GM18858 (cell line): ENCODE data around the gene MYEOV.

Experiments
- ATAC-seq: cut with Tn5 transposase; IDR thresholded peaks from one replicate; pipeline ENCODE4 v1.9.1; 2021; ENCODE audit not compliant: unreplicated experiment

MYEOV gene

GRCh38 chr11:69339041-69339733 lies 45.2 kb downstream of the MYEOV start:
- ATAC-seq: no peak

- ATAC-seq: no peak
Observed at GRCh38 chr11:69339983-69340565, 46.1 kb downstream of the MYEOV start.

DNA sequence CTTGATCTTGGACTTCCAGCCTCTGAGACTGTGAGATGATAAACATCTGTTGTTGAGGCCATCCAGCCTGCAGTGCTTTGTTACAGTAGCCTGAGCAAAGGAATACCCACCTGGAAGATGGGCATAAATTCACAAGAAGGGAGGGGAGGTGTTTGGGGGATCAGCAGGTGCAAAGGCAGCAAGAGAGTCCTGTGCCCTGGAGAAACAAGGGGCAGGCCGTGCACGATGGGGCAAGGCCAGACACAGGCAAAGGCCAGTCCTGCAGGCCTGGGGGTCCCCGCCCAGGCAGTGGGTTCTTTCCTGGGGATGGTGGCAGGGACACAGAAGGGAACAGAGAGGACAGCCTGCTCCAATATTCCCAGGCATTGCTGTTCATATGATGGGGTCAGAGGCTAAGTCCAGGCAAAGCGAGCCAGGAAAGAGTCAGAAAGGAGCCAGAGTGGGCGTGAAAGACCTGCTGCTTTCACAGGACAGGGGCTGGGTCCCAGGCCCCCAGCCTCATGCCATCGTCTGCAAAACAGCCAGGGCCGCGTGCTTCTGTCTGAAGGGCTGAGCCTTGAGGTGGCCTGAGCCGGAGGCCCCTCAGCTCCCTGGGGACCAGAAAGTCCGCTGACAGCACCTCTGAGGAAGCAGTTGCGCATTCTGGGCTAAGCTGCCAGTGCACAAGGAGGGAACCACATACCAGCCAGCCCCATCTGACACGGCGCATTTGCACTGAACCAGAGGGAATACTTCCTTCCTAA lies 48.8 kb downstream of the MYEOV start:
- no peak for ATAC-seq

- ATAC-seq: no peak
Observed at GRCh38 chr11:69343401-69344321, 49.7 kb downstream of the MYEOV start.

- no peak for ATAC-seq
Observed at GRCh38 chr11:69344570-69345145, 50.7 kb downstream of the MYEOV start.
